H1 (cell line): ENCODE data around the gene EHD4.

Experiments used
- ATF2 ChIP-seq: IDR thresholded peaks from 2 replicates; pipeline ENCODE4 v1.6.1; 2012; ENCODE audit warnings: low read length, inconsistent platforms
- BRCA1 ChIP-seq: IDR thresholded peaks from 2 replicates; pipeline ENCODE4 v1.6.1; 2012; ENCODE audit warnings: low read depth, low read length, improper control_type of control experiment
- CTCF ChIP-seq, 3 experiments: IDR thresholded peaks; 1 replicate in 2 of 3; 2 replicates in 1 of 3; pipeline versions ENCODE4 v1.5.1 to v1.6.1; 2011; ENCODE audit warnings: low read length in 3 of 3, mild to moderate bottlenecking in 3 of 3, inconsistent platforms in 2 of 3, low read depth in 1 of 3, moderate library complexity in 1 of 3; ENCODE audit not compliant: insufficient read depth in 1 of 3; ENCODE audit errors: control extremely low read depth in 1 of 3
- EGR1 ChIP-seq: IDR thresholded peaks from 2 replicates; pipeline ENCODE4 v1.6.1; 2011; ENCODE audit warnings: low read depth, low read length, borderline replicate concordance
- EP300 ChIP-seq, 2 experiments: IDR thresholded peaks; 1 replicate in 1 of 2; 2 replicates in 1 of 2; pipeline ENCODE4 v1.6.1; 2011 to 2012; ENCODE audit warnings: low read depth in 2 of 2, low read length in 2 of 2, mild to moderate bottlenecking in 2 of 2, borderline replicate concordance in 1 of 2, inconsistent platforms in 1 of 2, moderate library complexity in 1 of 2
- EZH2 ChIP-seq: fragments of 200-600 bp; sonication (generic); IDR thresholded peaks from 2 replicates; pipeline ENCODE4 v1.7.1; 2012; ENCODE audit warnings: low read depth, mild to moderate bottlenecking, moderate library complexity, low read length, inconsistent platforms; ENCODE audit not compliant: severe bottlenecking
- MAX ChIP-seq: IDR thresholded peaks from 2 replicates; pipeline ENCODE4 v1.6.1; 2012; ENCODE audit warnings: inconsistent platforms
- NRF1 ChIP-seq: IDR thresholded peaks from 2 replicates; pipeline ENCODE4 v1.6.1; 2011; ENCODE audit warnings: mild to moderate bottlenecking, low read depth, low read length, improper control_type of control experiment
- POLR2A ChIP-seq, 2 experiments: IDR thresholded peaks; 1 replicate in 1 of 2; 2 replicates in 1 of 2; pipeline ENCODE4 v1.6.1; 2011; ENCODE audit warnings: low read depth in 2 of 2, low read length in 2 of 2, mild to moderate bottlenecking in 2 of 2; ENCODE audit errors: control extremely low read depth in 1 of 2
- POLR2AphosphoS5 ChIP-seq: IDR thresholded peaks from 2 replicates; pipeline ENCODE4 v1.6.1; 2011; ENCODE audit warnings: low read depth, low read length
- SIN3A ChIP-seq, 2 experiments: IDR thresholded peaks in 1 of 2; conservative IDR thresholded peaks in 1 of 2; 2 replicates each; pipeline ENCODE4 v1.6.1; 2011 to 2012; ENCODE audit warnings: low read length in 2 of 2, improper control_type of control experiment in 1 of 2, low read depth in 1 of 2, mild to moderate bottlenecking in 1 of 2

- TF ChIP-seq CTCF (IDR thresholded peaks at IDR 0.05; ENCODE audit: control extremely low read depth in 1 of 3, insufficient read depth in 1 of 3, low read depth in 1 of 3, low read length in 3 of 3) (no peak), POLR2AphosphoS5 (no peak), POLR2A (IDR thresholded peaks at IDR 0.05; ENCODE audit: control extremely low read depth in 1 of 2, low read depth in 2 of 2, low read length in 2 of 2) (no peak), EGR1 (no peak), SIN3A (conservative IDR thresholded peaks at IDR 0.05 in 1 of 2, IDR thresholded peaks at IDR 0.05 in 1 of 2; ENCODE audit: low read depth in 1 of 2, low read length in 2 of 2) (no peak), ATF2 (no peak), MAX (no peak), EP300 (IDR thresholded peaks at IDR 0.05; ENCODE audit: borderline replicate concordance in 1 of 2, low read depth in 2 of 2, low read length in 2 of 2) (no peak), EZH2 (no peak), NRF1 (no peak), BRCA1 (no peak)
Observed at GRCh38 chr15:41975669-41976068, 3.3 kb upstream of the EHD4 start.
